DOHH2 (cell line): Measurements from ENCODE around the gene MYO5C.

Experiments used
- H3F3A ChIP-seq: fragments of 200-600 bp; sonication (generic), shearing (Covaris generic); 2 replicates; pipeline ENCODE4 v1.6.0; 2016; ENCODE audit warnings: antibody characterized with exemption, mild to moderate bottlenecking; ENCODE audit not compliant: control insufficient read depth, insufficient read depth
- H3K27ac ChIP-seq: fragments of 200-600 bp; sonication (generic); 2 replicates; pipeline ENCODE4 v1.5.1; 2014; ENCODE audit warnings: low read depth, mild to moderate bottlenecking, low read length, moderate library complexity
- H3K27me3 ChIP-seq: fragments of 200-600 bp; sonication (generic); 2 replicates; pipeline ENCODE4 v1.6.1; 2014; ENCODE audit warnings: mild to moderate bottlenecking, low read length, mixed read lengths; ENCODE audit not compliant: control insufficient read depth
- H3K36me3 ChIP-seq: fragments of 200-600 bp; sonication (generic); 2 replicates; pipeline ENCODE4 v1.6.1; 2014; ENCODE audit warnings: mild to moderate bottlenecking, low read length, moderate library complexity, mixed read lengths; ENCODE audit not compliant: control insufficient read depth
- H3K4me1 ChIP-seq: fragments of 200-600 bp; sonication (generic); 2 replicates; pipeline ENCODE4 v1.6.1; 2014; ENCODE audit warnings: mild to moderate bottlenecking, low read length, mixed read lengths; ENCODE audit not compliant: control insufficient read depth
- H3K4me2 ChIP-seq: fragments of 200-600 bp; sonication (generic); 2 replicates; pipeline ENCODE4 v1.6.0; 2014; ENCODE audit warnings: mild to moderate bottlenecking, low read length, moderate library complexity
- H3K4me3 ChIP-seq: fragments of 200-600 bp; sonication (generic); 2 replicates; pipeline ENCODE4 v1.5.1; 2014; ENCODE audit warnings: mild to moderate bottlenecking, low read length, mixed read lengths
- H3K79me2 ChIP-seq: fragments of 200-600 bp; sonication (generic); 2 replicates; pipeline ENCODE4 v1.6.1; 2014; ENCODE audit warnings: mild to moderate bottlenecking, low read length, mixed read lengths; ENCODE audit not compliant: control insufficient read depth
- H3K9me2 ChIP-seq: fragments of 200-600 bp; sonication (generic); replicated peaks from 2 replicates; pipeline ENCODE4 v1.6.1; 2014; ENCODE audit warnings: mild to moderate bottlenecking, low read length, mixed read lengths; ENCODE audit not compliant: control insufficient read depth
- H3K9me3 ChIP-seq: fragments of 200-600 bp; sonication (generic); 2 replicates; pipeline ENCODE4 v1.6.1; 2014; ENCODE audit warnings: antibody characterized with exemption, low read length, mixed read lengths; ENCODE audit not compliant: control insufficient read depth, insufficient read depth
- H4K20me1 ChIP-seq: fragments of 200-600 bp; sonication (generic); 2 replicates; pipeline ENCODE4 v1.6.0; 2014; ENCODE audit warnings: low read depth, mild to moderate bottlenecking, antibody characterized with exemption, low read length, moderate library complexity; ENCODE audit not compliant: control insufficient read depth, insufficient read depth
- EZH2phosphoT487 ChIP-seq: fragments of 200-600 bp; sonication (generic); IDR thresholded peaks from 2 replicates; pipeline ENCODE4 v1.6.1; 2017; ENCODE audit warnings: borderline replicate concordance, mild to moderate bottlenecking, antibody characterized with exemption, low read length, moderate library complexity, mixed read lengths
- TF ChIP-seq, protein P1 (sequence below): fragments of 200-600 bp; sonication (generic); IDR thresholded peaks from one replicate; pipeline ENCODE4 v1.5.1; 2014; ENCODE audit warnings: antibody characterized with exemption, mild to moderate bottlenecking, low read depth, low read length; ENCODE audit not compliant: poor library complexity, severe bottlenecking

MYO5C gene

GRCh38 chr15:52306270-52306669 lies 10.7 kb upstream of the MYO5C start:
- Histone ChIP-seq H3K9me2 (no peaks in the 10 kb centered on the region), H3K4me1 (peaks cover 23% of the 10 kb centered on the region), H3K9me3 (no peaks in the 10 kb centered on the region), H3K27me3 (no peaks in the 10 kb centered on the region), H3K4me2 (no peak overlapping the region), H4K20me1 (no peaks in the 10 kb centered on the region), H3K79me2 (no peaks in the 10 kb centered on the region), H3K4me3 (no peak overlapping the region), H3K27ac (no peak overlapping the region), H3K36me3 (no peaks in the 10 kb centered on the region), H3F3A (no peaks in the 10 kb centered on the region)
- TF ChIP-seq, protein P1, sequence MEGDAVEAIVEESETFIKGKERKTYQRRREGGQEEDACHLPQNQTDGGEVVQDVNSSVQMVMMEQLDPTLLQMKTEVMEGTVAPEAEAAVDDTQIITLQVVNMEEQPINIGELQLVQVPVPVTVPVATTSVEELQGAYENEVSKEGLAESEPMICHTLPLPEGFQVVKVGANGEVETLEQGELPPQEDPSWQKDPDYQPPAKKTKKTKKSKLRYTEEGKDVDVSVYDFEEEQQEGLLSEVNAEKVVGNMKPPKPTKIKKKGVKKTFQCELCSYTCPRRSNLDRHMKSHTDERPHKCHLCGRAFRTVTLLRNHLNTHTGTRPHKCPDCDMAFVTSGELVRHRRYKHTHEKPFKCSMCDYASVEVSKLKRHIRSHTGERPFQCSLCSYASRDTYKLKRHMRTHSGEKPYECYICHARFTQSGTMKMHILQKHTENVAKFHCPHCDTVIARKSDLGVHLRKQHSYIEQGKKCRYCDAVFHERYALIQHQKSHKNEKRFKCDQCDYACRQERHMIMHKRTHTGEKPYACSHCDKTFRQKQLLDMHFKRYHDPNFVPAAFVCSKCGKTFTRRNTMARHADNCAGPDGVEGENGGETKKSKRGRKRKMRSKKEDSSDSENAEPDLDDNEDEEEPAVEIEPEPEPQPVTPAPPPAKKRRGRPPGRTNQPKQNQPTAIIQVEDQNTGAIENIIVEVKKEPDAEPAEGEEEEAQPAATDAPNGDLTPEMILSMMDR: no peak
- no peak for TF ChIP-seq EZH2phosphoT487

DNA sequence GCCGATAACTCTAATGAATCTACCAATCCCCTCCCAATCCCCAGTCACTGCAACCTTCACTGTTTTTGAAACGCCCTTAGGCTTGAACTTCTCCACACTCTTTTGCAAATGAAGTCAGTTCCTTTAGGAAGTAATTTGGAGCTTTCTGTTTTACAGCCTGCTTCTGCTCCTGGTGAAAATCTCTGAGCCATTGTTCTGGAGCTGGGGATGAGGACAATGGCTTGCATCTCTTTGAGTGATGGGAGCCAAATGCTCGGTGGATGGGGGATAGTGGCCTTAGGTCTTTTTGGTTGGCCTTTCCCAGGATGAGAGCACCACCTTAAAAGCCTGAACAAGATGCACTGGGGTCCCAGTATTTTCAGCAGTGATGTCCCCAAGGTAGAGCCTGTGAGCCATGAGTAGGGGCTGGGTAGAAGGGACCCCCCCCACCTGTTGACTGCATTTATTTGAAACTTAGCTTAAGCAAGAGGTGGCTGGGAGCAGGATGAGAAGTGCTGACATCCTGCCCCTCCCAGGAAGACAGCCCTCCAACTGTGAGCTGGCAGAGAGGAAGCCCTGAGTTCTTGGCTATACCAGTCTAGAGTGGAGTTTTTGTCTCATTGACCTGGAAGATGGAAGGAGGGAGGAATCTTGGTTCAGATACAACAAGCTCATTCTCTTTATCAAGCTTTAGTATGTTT lies 7.6 kb upstream of the MYO5C start:
- Histone ChIP-seq H3K27me3 (peaks cover 5% of the 10 kb centered on the region; the same call in 1 of the 2 replicates), H3F3A (no peaks in the 10 kb centered on the region), H3K9me3 (no peaks in the 10 kb centered on the region), H3K4me3 (no peak overlapping the region), H4K20me1 (no peaks in the 10 kb centered on the region), H3K36me3 (no peaks in the 10 kb centered on the region), H3K27ac (no peak overlapping the region), H3K4me1 (peaks cover 10% of the 10 kb centered on the region), H3K9me2 (no peaks in the 10 kb centered on the region), H3K4me2 (no peak overlapping the region), H3K79me2 (no peaks in the 10 kb centered on the region)
- TF ChIP-seq EZH2phosphoT487: no peak
- TF ChIP-seq, protein P1: no peak

DNA sequence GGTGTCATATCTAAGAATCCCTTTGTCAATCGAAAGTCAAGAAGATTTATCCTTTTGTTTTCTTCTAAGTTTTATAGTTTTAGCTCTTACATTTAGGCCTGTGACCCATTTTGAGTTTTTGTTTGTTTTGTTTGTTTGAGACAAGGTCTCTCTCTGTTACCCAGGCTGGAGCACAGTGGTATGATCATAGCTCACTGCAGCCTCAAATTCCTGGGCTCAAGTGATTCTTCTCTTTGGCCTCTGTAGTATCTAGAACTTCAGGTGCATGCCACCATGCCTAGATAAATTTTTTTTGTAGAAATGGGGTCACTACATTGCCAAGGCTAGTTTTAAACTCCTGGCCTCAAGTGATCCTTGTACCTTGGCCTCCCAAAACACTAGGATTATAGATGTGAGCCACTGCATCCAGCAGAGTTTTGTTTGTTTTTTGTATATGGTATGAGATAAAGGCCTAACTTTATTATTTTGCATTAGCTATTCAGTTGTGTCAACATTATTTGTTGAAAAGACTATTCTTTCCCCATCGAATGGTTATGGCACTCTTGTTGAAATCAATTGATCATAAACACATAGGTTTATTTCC lies 5.8 kb upstream of the MYO5C start:
- peaks cover 11% of the 10 kb centered on the region for H3K27me3 ChIP-seq
- no peaks in the 10 kb centered on the region for H3K9me3 ChIP-seq
- no peaks in the 10 kb centered on the region for H3K79me2 ChIP-seq
- no peak overlapping the region for H3K27ac ChIP-seq
- H3F3A ChIP-seq: no peaks in the 10 kb centered on the region
- no peak overlapping the region for H3K4me2 ChIP-seq
- no peak overlapping the region for H3K4me3 ChIP-seq
- H4K20me1 ChIP-seq: no peaks in the 10 kb centered on the region
- H3K36me3 ChIP-seq: no peaks in the 10 kb centered on the region
- no peak for TF ChIP-seq EZH2phosphoT487
- TF ChIP-seq, protein P1: no peak
- H3K4me1 ChIP-seq: no peaks in the 10 kb centered on the region
- H3K9me2 ChIP-seq: no peaks in the 10 kb centered on the region
